Peyer's patch (tissue), 4 donors: ENCODE data around the gene HIVEP2.

Source experiments
- CTCF ChIP-seq, 6 experiments: fragments of 450-650 bp in 4 of 6; fragments of 200-600 bp in 2 of 6; sonication (generic) in 1 of 6; IDR thresholded peaks; one replicate each; pipeline ENCODE4 v1.5.1; 2017 to 2019; ENCODE audit warnings: antibody characterized with exemption in 6 of 6, mild to moderate bottlenecking in 3 of 6, moderate library complexity in 1 of 6
- POLR2A ChIP-seq, 2 donors: fragments of 450-650 bp; IDR thresholded peaks; one replicate each; pipeline ENCODE4 v1.5.1; 2017; ENCODE audit warnings: antibody characterized with exemption in 2 of 2, mild to moderate bottlenecking in 2 of 2, moderate library complexity in 2 of 2

DNA sequence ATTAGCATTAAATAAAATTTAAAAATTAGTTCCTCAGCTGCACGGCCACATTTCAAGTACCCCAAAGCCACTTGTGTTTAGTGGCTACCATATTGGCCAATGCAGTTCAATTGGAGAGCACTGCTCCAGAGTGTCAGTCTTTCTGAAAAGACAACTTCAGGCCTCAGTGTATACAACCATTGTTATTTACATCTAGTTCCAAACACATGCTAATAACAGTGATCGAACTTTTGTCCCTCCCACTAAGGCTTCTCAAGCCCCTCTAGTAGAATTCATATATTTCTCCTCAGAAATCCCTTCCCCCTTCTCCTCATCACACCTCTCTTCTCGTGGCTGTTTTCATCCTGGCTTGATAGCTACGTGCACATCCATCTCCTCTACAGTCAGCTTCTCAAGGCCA, 32.9 kb downstream of the HIVEP2 start:
- TF ChIP-seq CTCF (IDR thresholded peaks at IDR 0.05): no peak
- TF ChIP-seq POLR2A (IDR thresholded peaks at IDR 0.05): no peak
